ENCODE results near the gene INSIG2.

Gene INSIG2

GRCh38 chr2:118131771-118132170 lies 43.5 kb downstream of the INSIG2 start:
- no peak for DNase-seq

GRCh38 chr2:118133916-118134315 lies 45.6 kb downstream of the INSIG2 start:
- DNase-seq = no peak

GRCh38 chr2:118134650-118135049 lies 46.4 kb downstream of the INSIG2 start:
- DNase-seq = no peak

- no peak for DNase-seq
Measured at GRCh38 chr2:118145207-118145606, 56.9 kb downstream of the INSIG2 start.

GRCh38 chr2:118145806-118146205 lies 57.5 kb downstream of the INSIG2 start:
- DNase-seq = no peak

GRCh38 chr2:118146315-118147283 lies 58.3 kb downstream of the INSIG2 start:
- DNase-seq = no peak

GRCh38 chr2:118148133-118148532 lies 59.9 kb downstream of the INSIG2 start:
- no peak for DNase-seq

GRCh38 chr2:118148809-118149208 lies 60.5 kb downstream of the INSIG2 start:
- no peak for DNase-seq

- no peak for DNase-seq
Measured at GRCh38 chr2:118150294-118150693, 62.0 kb downstream of the INSIG2 start.

GRCh38 chr2:118151831-118152230 lies 63.6 kb downstream of the INSIG2 start:
- DNase-seq = no peak

GRCh38 chr2:118153433-118153832 lies 65.2 kb downstream of the INSIG2 start:
- DNase-seq = no peak

- no peak for DNase-seq
Measured at GRCh38 chr2:118154176-118154575, 65.9 kb downstream of the INSIG2 start.

Measured in CD4-positive, alpha-beta T cell treated with Interleukin-12 subunit alpha and Interleukin-12 subunit beta, for 1 hour (primary cell).